Osteoblast (primary cell): ENCODE results near the gene ABHD12. TPM values are rescaled to one million over a fixed set of nuclear protein-coding genes. Genes with fewer than 3 reads are reported as not detected.

Source experiments
- DNase-seq: peaks from one replicate; pipeline ENCODE4 v3.0.0; 2011; ENCODE audit warnings: low spot score, mixed read lengths; ENCODE audit not compliant: insufficient read length; ENCODE audit errors: missing footprints
- H2AFZ ChIP-seq: 2 replicates; pipeline ENCODE4 v1.6.0; 2011; ENCODE audit warnings: mild to moderate bottlenecking, low read length
- H3K27ac ChIP-seq: 2 replicates; pipeline ENCODE4 v1.5.1; 2011; ENCODE audit warnings: mild to moderate bottlenecking, low read depth, low read length, moderate library complexity
- H3K27me3 ChIP-seq: 2 replicates; pipeline ENCODE4 v1.6.0; 2012; ENCODE audit warnings: mild to moderate bottlenecking, control low read depth, inconsistent platforms, low read length, moderate library complexity; ENCODE audit not compliant: insufficient read depth
- H3K36me3 ChIP-seq: 2 replicates; pipeline ENCODE4 v1.5.1; 2011; ENCODE audit warnings: mild to moderate bottlenecking, low read length, control low read depth, moderate library complexity; ENCODE audit not compliant: insufficient read depth
- H3K4me1 ChIP-seq: 2 replicates; pipeline ENCODE4 v1.5.1; 2011; ENCODE audit warnings: mild to moderate bottlenecking, low read length, control low read depth, moderate library complexity; ENCODE audit not compliant: insufficient read depth
- H3K4me2 ChIP-seq: 2 replicates; pipeline ENCODE4 v1.6.0; 2011; ENCODE audit warnings: mild to moderate bottlenecking, low read length; ENCODE audit not compliant: insufficient read depth
- H3K4me3 ChIP-seq: fragments of 200-600 bp; sonication (generic); 3 replicates; pipeline ENCODE4 v1.5.1; 2012; ENCODE audit warnings: mild to moderate bottlenecking, low read length, inconsistent platforms; ENCODE audit not compliant: insufficient read depth
- H3K79me2 ChIP-seq: 2 replicates; pipeline ENCODE4 v1.6.0; 2012; ENCODE audit warnings: mild to moderate bottlenecking, low read length, control low read depth, inconsistent platforms; ENCODE audit not compliant: insufficient read depth
- H3K9me3 ChIP-seq: 2 replicates; pipeline ENCODE4 v1.5.1; 2011; ENCODE audit warnings: low read depth, low read length, control low read depth
- H4K20me1 ChIP-seq: 2 replicates; pipeline ENCODE4 v1.6.0; 2012; ENCODE audit warnings: mild to moderate bottlenecking, low read length, control low read depth; ENCODE audit not compliant: insufficient read depth
- total RNA-seq: library from RNA; depleted of rRNA; stranded (reverse); fragments of >200 nt; gene quantifications from 2 replicates; pipeline ENCODE4 v1.2.3, GENCODE V29; 2012
- TF ChIP-seq, protein P1 (sequence below): IDR thresholded peaks from 2 replicates; pipeline ENCODE4 v1.5.1; 2011; ENCODE audit warnings: mild to moderate bottlenecking, low read depth, low read length, moderate library complexity; ENCODE audit errors: extremely low read depth

Gene ABHD12
- total RNA-seq, 1 donor: 29.7 TPM

DNA sequence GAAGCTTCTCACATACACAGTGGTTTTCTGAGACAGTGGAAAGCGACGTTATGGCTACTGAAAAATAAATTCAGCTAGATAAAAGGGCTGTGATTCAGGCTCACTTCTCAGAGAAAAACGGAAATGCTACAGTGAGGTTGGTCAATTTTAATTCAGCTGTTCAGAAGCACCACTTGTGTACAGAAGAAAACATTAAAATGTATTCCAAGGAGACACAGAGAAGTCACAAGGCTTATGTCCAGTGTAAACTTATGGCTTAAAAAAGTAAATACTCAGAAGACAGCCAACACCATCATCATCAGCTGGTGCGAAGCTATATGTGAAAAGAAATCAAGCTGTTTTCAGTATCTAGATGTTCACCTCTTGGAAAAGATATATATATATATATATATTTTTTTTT lies 68.6 kb downstream of the ABHD12 start:
- Histone ChIP-seq H3K27ac (no peak overlapping the region), H3K27me3 (no peaks in the 10 kb centered on the region), H3K4me2 (no peak overlapping the region), H3K9me3 (no peaks in the 10 kb centered on the region), H2AFZ (no peak overlapping the region), H3K4me1 (no peaks in the 10 kb centered on the region), H3K36me3 (peaks cover 8% of the 10 kb centered on the region), H3K79me2 (peaks cover 31% of the 10 kb centered on the region), H4K20me1 (peaks cover 5% of the 10 kb centered on the region), H3K4me3 (no peak overlapping the region)
- no peak for DNase-seq
- TF ChIP-seq, protein P1, sequence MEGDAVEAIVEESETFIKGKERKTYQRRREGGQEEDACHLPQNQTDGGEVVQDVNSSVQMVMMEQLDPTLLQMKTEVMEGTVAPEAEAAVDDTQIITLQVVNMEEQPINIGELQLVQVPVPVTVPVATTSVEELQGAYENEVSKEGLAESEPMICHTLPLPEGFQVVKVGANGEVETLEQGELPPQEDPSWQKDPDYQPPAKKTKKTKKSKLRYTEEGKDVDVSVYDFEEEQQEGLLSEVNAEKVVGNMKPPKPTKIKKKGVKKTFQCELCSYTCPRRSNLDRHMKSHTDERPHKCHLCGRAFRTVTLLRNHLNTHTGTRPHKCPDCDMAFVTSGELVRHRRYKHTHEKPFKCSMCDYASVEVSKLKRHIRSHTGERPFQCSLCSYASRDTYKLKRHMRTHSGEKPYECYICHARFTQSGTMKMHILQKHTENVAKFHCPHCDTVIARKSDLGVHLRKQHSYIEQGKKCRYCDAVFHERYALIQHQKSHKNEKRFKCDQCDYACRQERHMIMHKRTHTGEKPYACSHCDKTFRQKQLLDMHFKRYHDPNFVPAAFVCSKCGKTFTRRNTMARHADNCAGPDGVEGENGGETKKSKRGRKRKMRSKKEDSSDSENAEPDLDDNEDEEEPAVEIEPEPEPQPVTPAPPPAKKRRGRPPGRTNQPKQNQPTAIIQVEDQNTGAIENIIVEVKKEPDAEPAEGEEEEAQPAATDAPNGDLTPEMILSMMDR: no peak

DNA sequence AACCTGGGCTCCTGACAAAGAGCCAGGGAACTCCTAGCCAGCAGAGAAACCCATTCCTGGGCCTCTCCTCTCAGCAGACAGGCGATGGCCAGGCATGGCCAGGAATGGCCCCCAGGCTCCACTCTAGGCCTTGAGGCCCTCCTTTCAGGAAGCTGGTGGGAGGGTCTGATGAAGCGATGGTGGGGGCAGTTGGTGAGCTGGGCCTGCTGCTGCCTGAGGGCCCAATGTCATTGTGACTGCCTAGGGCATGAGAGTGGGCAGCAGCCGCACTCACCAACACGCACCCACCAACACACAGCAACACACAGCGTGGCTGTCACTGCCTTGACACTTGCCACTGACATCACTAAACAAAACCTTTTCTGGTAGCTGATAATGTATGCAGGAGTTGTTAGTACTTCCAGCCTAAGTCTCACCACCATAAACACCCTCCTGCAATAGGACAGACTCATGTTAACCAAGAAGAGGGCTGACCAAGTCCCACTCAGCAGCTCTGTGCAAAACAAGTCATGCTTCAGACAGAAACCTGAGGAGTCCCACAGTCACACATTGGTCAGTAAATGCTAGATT lies 69.3 kb downstream of the ABHD12 start:
- TF ChIP-seq, protein P1: no peak
- no peaks in the 10 kb centered on the region for H3K27me3 ChIP-seq
- no peaks in the 10 kb centered on the region for H3K9me3 ChIP-seq
- H3K27ac ChIP-seq: peak overlapping the region; percentile 25
- H3K36me3 ChIP-seq: peaks cover 8% of the 10 kb centered on the region
- H3K4me2 ChIP-seq: no peak overlapping the region
- peaks cover 5% of the 10 kb centered on the region for H4K20me1 ChIP-seq
- H2AFZ ChIP-seq: no peak overlapping the region
- H3K4me1 ChIP-seq: no peaks in the 10 kb centered on the region
- no peak overlapping the region for H3K4me3 ChIP-seq
- DNase-seq: peak; percentile 60
- peaks cover 29% of the 10 kb centered on the region for H3K79me2 ChIP-seq

DNA sequence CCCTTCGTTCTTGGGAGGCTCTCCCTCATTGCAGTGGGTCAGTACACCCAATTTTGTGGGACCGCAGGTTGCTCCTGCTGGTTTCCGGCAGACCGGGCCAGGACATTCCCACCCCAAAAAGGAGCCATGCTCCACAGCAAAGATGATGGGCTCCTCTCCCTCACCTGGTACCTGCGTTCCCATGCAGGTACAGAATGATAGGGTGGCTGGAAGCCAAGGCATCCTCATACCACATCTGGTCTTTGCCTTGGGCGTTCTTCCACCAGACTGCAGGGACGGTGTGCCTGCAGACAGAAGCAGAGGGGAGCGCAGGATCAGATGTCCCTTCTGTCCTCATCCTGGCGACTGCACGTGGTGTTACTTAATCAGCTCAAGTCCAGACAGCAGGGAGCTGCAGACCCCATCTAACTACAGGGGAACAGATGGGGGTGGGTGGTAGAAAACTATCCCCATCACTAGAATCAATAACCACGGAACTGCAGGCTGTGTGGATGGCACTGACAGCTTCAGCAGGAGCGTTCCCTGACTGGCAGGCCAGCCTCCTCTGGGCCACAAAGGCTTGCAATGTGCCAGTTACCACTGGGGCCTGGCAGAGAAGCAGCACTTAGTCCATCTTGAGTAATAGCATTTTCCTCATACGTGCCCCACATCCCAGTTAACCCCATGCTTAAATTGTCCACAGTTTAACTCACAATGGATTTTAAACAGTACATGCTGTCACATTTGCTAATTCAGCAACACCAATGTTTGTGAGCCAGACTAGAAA lies 70.4 kb downstream of the ABHD12 start:
- H3K79me2 ChIP-seq: peaks cover 25% of the 10 kb centered on the region
- peaks cover 5% of the 10 kb centered on the region for H4K20me1 ChIP-seq
- no peak overlapping the region for H3K27ac ChIP-seq
- no peaks in the 10 kb centered on the region for H3K27me3 ChIP-seq
- H3K4me3 ChIP-seq: no peak overlapping the region
- H3K4me1 ChIP-seq: peaks cover 8% of the 10 kb centered on the region
- peaks cover 8% of the 10 kb centered on the region for H3K36me3 ChIP-seq
- H3K9me3 ChIP-seq: no peaks in the 10 kb centered on the region
- DNase-seq: peak; percentile 23
- H2AFZ ChIP-seq: no peak overlapping the region
- no peak overlapping the region for H3K4me2 ChIP-seq
- TF ChIP-seq, protein P1: no peak

DNA sequence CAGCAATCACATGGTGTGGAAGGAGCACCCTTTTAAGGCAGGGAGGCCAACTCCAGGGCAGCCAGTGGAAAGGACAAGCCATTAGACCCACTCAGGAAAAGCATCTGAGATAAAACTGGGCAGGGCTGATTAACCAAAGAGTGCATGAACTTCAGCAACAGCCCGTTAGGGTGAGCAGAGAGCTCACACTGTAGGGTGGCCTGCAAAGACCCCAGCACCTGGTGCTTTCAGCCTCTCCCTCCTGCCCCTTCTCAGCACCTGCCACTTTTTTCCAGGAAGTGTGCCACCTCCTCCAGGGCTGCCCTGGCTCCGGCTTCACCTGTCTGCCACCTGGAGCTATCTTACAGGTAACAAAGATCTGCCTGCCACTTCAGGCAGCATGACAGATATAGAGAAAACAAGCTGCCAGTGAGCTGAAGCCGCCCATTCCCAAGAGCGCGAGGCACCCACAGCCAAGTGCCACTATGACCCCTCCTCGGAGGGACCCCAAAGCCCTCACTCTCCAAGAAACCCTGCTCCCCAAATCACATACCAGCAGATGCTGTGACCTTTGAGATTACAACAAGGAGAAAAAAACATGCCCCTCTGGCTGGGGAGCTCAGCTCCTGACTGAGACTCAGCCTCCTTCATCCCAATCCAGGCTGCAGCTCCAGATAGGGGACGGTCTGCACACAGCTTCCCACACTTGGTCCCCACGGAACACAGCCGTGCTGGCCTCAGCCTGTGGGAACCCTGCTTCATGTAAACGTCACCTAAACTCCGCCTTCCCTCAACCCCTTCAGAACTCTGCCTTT lies 71.2 kb downstream of the ABHD12 start:
- DNase-seq: peak; percentile 45
- Histone ChIP-seq H3K4me1 (peaks cover 14% of the 10 kb centered on the region), H3K79me2 (peaks cover 21% of the 10 kb centered on the region), H3K27me3 (no peaks in the 10 kb centered on the region), H3K4me3 (no peak overlapping the region), H4K20me1 (peaks cover 5% of the 10 kb centered on the region), H2AFZ (no peak overlapping the region), H3K27ac (no peak overlapping the region), H3K4me2 (no peak overlapping the region), H3K36me3 (peaks cover 11% of the 10 kb centered on the region), H3K9me3 (no peaks in the 10 kb centered on the region)
- TF ChIP-seq, protein P1: no peak
